ENCODE data around the gene PUS7.
A peak's percentile ranks its signal among the peaks of the same experiment; 100 is the strongest.
"Not testable (repeated sequence)": the region's sequence is repeated elsewhere in the genome, so short reads cannot be mapped to it uniquely, and the experiment has no call there.

The PUS7 gene

GRCh38 chr7:105438847-105439173 lies 83.3 kb downstream of the PUS7 start:
- TF ChIP-seq ZFX (IDR thresholded peaks at IDR 0.05; ENCODE audit: borderline replicate concordance): no peak
- TF ChIP-seq CTCF (IDR thresholded peaks at IDR 0.05): no peak
- H3K27ac ChIP-seq: no peak overlapping the region

GRCh38 chr7:105438254-105438653 lies 83.8 kb downstream of the PUS7 start:
- H3K27ac ChIP-seq: no peak overlapping the region
- TF ChIP-seq CTCF (IDR thresholded peaks at IDR 0.05) (no peak), ZFX (IDR thresholded peaks at IDR 0.05; ENCODE audit: borderline replicate concordance) (no peak)

- not testable (repeated sequence) for H3K27ac ChIP-seq
Observed at GRCh38 chr7:105437356-105437755, 84.7 kb downstream of the PUS7 start.

GRCh38 chr7:105429746-105430612 lies 92.1 kb downstream of the PUS7 start:
- H3K27ac ChIP-seq: no peak overlapping the region
- TF ChIP-seq CTCF (IDR thresholded peaks at IDR 0.05): peak; percentile 91
- no peak for TF ChIP-seq ZFX (IDR thresholded peaks at IDR 0.05; ENCODE audit: borderline replicate concordance)

GRCh38 chr7:105426606-105427146 lies 95.4 kb downstream of the PUS7 start:
- no peak overlapping the region for H3K27ac ChIP-seq

GRCh38 chr7:105423987-105424386 lies 98.1 kb downstream of the PUS7 start:
- TF ChIP-seq ZFX (IDR thresholded peaks at IDR 0.05; ENCODE audit: borderline replicate concordance): no peak
- no peak for TF ChIP-seq CTCF (IDR thresholded peaks at IDR 0.05)
- no peak overlapping the region for H3K27ac ChIP-seq

More at GRCh38 chr7:105426606-105427146, 95.4 kb downstream of the PUS7 start:
- no peak for TF ChIP-seq CTCF (IDR thresholded peaks at IDR 0.05)
- no peak for TF ChIP-seq ZFX (IDR thresholded peaks at IDR 0.05; ENCODE audit: borderline replicate concordance)

GRCh38 chr7:105413887-105414437 lies 108.1 kb downstream of the PUS7 start:
- H3K27ac ChIP-seq: no peak overlapping the region
- no peak for TF ChIP-seq ZFX (IDR thresholded peaks at IDR 0.05; ENCODE audit: borderline replicate concordance)
- no peak for TF ChIP-seq CTCF (IDR thresholded peaks at IDR 0.05)

GRCh38 chr7:105410774-105411173 lies 111.3 kb downstream of the PUS7 start:
- not testable (repeated sequence) for H3K27ac ChIP-seq

GRCh38 chr7:105409775-105410174 lies 112.3 kb downstream of the PUS7 start:
- not testable (repeated sequence) for H3K27ac ChIP-seq
